NCI-H146 (cell line): ENCODE measurements around the gene TENT5D.
"Not testable (repeated sequence)": the region's sequence is repeated elsewhere in the genome, so short reads cannot be mapped to it uniquely, and the experiment has no call there.

ENCODE experiments used
- DNase-seq: peaks from one replicate; lab custom pipeline; 2025; lab: John Stamatoyannopoulos, UW

The TENT5D gene

DNA sequence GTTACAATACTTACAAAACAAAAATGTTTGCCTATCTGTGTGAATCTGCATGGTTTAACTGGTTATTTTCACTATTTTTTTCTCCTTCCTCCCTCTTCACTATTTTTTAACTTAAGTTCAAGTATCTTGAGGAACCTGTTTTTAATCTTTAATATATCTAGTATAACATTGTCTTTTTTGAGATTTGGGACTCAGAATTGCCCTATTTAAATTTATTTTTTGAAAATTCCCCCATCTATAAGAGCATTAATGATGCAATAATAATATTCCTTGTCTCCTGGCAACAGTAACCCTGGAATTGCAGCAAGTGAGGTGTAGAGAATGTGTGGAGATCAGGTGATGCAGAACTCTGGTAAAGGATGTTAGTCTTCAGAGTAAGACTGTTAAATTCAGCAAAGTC, at the start of gene TENT5D:
Gene TENT5D, plus strand, starts transcription at position 301 of the 400 bp plus-strand sequence. CDS start 22,093 bp downstream, outside the sequence.
- no peak for DNase-seq

GRCh38 chrX:80385651-80386050, 34.6 kb upstream of the TENT5D start:
- not testable (repeated sequence) for DNase-seq

GRCh38 chrX:80388206-80388605, 32.0 kb upstream of the TENT5D start:
- no peak for DNase-seq

DNA sequence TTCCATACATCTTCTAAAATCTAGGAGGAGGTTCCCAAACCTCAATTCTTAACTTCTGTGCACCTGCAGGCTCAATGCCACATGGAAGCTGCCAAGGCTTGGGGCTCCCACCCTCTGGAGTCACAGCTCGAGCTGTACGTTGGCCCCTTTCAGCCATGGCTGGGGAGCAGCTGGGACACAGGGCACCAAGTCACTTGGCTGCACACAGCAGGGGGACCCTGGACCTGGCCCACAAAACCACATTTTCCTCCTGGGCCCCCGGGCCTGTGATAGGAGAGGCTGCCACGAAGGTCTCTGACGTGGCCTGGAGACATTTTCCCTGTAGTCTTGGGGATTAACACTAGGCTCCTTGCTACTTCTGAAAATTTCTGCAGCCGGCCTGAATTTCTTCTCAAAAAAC, 8.2 kb upstream of the TENT5D start:
- no peak for DNase-seq

DNA sequence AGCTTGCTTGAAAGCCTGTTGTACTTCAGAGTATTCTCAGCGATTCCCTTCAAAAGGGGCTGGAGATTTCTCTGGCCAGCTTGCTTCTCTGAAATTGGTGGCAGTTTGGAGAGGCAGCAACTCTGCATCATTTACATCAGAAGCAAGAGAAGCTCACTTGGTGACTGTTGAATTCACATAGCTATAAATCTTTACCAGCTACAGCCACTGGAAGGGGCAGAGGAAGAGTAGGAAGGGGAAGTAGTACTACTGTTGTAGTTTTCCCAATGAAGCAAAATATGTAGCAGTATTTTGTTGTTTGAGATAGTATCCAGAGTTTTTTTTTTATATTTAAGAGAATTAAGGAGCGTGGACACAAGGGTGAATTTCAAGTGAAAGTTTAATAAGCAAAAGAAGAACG, 2.8 kb downstream of the TENT5D start:
- no peak for DNase-seq

GRCh38 chrX:80423744-80424143, 3.5 kb downstream of the TENT5D start:
- no peak for DNase-seq

- no peak for DNase-seq
Measured at GRCh38 chrX:80430826-80431504, 10.7 kb downstream of the TENT5D start.

DNA sequence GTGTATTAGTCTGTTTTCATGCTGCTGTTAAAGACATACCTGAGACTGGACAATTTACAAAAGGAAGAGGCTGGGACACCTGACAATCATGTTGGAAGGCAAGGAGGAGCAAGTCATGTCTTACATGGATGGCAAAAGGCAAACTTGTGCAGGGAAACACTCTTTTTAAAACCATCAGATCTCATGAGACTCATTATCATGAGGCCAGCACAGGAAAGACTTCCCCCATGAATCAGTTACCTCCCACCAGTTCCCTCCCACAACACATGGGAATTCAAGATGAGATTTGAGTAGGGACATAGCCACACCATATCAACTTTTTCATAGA, 11.2 kb downstream of the TENT5D start:
- no peak for DNase-seq

- DNase-seq = no peak
Measured at GRCh38 chrX:80432441-80432840, 12.2 kb downstream of the TENT5D start.

DNA sequence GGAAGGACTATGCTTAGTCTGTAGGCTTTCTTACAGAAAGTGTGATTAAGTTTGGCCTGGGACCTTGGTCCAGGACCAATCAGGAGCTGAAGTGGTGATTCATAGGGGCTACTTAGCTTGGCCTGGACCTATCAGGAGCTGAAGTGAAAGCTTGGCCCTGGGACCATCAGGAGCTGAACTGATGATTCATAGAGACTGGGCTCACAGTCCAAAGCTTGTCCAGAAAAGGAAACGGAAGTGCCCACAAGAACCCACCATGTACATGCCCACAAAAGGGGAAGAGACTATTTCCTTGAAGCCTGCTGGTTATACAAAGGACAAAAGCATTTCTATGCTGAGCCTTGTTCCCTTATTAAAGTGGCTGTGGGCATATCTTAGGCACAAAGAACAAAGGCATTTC, 12.6 kb downstream of the TENT5D start:
- DNase-seq = no peak

DNA sequence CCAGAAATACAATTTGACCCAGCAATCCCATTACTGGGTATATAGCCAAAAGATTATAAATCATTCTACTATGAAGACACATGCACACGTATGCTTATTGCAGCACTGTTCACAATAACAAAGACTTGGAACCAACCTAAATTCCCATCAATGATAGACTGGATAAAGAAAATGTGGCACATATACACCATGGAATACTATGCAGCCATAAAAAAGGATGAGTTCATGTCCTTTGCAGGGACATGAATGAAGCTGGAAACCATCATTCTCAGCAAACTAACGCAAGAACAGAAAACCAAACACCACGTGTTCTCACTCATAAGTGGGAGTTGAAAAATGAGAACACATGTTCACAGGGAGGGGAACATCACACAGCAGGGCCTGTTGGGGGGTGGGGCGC, 47.9 kb downstream of the TENT5D start:
- DNase-seq = not testable (repeated sequence)

- DNase-seq = no peak
Measured at GRCh38 chrX:80471582-80471981, 51.3 kb downstream of the TENT5D start.

- DNase-seq = no peak
Measured at GRCh38 chrX:80485543-80485942, 65.3 kb downstream of the TENT5D start.

GRCh38 chrX:80486299-80486698, 66.1 kb downstream of the TENT5D start:
- DNase-seq = no peak

DNA sequence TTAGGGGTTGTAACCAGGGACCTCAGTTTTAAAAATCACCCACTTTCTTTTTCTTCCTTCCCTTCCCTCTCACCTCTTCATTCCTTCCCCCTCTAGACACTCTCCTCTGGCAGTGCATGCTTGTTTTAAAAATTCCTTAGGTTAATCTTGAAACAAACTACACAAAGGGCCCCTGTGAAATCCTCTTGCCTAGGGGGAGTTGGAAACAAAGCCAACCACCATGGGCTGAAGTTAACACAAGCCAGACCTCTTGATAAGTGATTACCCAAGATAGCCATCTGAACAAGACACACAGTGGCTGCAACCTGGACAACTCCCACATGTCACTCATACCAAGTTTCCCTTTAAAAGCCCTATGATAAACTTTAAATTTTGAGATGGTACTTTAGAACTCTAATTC, 68.9 kb downstream of the TENT5D start:
- DNase-seq = no peak
